ENCODE data around the gene SGIP1.

DNA sequence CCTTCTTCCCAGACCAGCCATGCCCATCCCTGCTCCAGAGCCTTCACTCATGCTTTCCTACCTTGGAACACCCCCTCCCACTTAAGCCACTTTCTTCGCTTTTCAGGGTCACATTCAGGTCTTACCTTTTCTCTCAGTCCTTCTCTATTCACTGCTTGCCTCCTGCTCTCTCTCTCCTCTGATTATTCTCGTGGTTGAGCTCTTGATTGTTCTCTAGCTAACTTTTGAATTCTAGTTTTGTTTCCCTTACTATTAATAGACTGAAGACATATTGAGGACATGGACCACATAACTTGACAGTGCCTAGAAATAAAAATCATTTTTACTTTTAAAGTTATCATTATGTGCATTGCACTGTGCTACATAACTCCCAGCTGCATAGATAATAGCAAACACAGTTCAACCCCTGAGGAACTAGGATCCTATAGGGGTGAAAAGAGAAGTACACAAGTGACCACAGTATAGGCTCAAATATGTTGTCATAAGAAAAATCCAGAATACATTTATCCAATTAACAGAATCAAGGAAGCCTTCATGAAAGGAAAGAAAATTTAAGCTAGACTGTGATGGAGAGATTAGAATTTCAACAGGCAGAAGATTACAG lies 245.6 kb downstream of the SGIP1 start:
- TF ChIP-seq POLR2A (IDR thresholded peaks at IDR 0.05): no peak
- TF ChIP-seq, protein P1, sequence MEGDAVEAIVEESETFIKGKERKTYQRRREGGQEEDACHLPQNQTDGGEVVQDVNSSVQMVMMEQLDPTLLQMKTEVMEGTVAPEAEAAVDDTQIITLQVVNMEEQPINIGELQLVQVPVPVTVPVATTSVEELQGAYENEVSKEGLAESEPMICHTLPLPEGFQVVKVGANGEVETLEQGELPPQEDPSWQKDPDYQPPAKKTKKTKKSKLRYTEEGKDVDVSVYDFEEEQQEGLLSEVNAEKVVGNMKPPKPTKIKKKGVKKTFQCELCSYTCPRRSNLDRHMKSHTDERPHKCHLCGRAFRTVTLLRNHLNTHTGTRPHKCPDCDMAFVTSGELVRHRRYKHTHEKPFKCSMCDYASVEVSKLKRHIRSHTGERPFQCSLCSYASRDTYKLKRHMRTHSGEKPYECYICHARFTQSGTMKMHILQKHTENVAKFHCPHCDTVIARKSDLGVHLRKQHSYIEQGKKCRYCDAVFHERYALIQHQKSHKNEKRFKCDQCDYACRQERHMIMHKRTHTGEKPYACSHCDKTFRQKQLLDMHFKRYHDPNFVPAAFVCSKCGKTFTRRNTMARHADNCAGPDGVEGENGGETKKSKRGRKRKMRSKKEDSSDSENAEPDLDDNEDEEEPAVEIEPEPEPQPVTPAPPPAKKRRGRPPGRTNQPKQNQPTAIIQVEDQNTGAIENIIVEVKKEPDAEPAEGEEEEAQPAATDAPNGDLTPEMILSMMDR (IDR thresholded peaks at IDR 0.05): no peak
